ENCODE measurements around the gene USP20. TPM values are rescaled to one million over a fixed set of nuclear protein-coding genes. Genes with fewer than 3 reads are reported as not detected.

The USP20 gene
- total and polyA plus RNA-seq, 10 of the 15 experiments (the other 5 are each of a cell fraction or from before 2014, with no cell fraction given): 0.66 to 23.3 (median 11.0) TPM

- TF ChIP-seq ZBTB4 (CRISPR knock-in tag; IDR thresholded peaks at IDR 0.05): no peak
- TF ChIP-seq, protein P1, sequence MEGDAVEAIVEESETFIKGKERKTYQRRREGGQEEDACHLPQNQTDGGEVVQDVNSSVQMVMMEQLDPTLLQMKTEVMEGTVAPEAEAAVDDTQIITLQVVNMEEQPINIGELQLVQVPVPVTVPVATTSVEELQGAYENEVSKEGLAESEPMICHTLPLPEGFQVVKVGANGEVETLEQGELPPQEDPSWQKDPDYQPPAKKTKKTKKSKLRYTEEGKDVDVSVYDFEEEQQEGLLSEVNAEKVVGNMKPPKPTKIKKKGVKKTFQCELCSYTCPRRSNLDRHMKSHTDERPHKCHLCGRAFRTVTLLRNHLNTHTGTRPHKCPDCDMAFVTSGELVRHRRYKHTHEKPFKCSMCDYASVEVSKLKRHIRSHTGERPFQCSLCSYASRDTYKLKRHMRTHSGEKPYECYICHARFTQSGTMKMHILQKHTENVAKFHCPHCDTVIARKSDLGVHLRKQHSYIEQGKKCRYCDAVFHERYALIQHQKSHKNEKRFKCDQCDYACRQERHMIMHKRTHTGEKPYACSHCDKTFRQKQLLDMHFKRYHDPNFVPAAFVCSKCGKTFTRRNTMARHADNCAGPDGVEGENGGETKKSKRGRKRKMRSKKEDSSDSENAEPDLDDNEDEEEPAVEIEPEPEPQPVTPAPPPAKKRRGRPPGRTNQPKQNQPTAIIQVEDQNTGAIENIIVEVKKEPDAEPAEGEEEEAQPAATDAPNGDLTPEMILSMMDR (IDR thresholded peaks at IDR 0.05 in 2 of 3, conservative IDR thresholded peaks at IDR 0.05 in 1 of 3; ENCODE audit: control insufficient read depth in 2 of 3, extremely low read depth in 1 of 3, insufficient read depth in 1 of 3, low read depth in 3 of 3, low read length in 3 of 3): no peak
- no peak for TF ChIP-seq PAX8 (IDR thresholded peaks at IDR 0.05)
- TF ChIP-seq PBX3 (IDR thresholded peaks at IDR 0.05; ENCODE audit: insufficient replicate concordance, low read depth, low read length): no peak
- TF ChIP-seq NFYA (IDR thresholded peaks at IDR 0.05; ENCODE audit: borderline replicate concordance, low read depth, low read length): no peak
- no peak for TF ChIP-seq CHD2 (IDR thresholded peaks at IDR 0.05; ENCODE audit: borderline replicate concordance, low read depth, low read length)
- no peak for TF ChIP-seq SIX5 (IDR thresholded peaks at IDR 0.05; ENCODE audit: low read depth, low read length, severe bottlenecking)
- TF ChIP-seq ASH2L (IDR thresholded peaks at IDR 0.05; ENCODE audit: borderline replicate concordance, low read depth): no peak
Measured at GRCh38 chr9:129879991-129880653, 44.9 kb downstream of the USP20 start (continued).
